HG03575 (cell line): ENCODE measurements around the gene FAM13B.
"Not testable (repeated sequence)": the region's sequence is repeated elsewhere in the genome, so short reads cannot be mapped to it uniquely, and the experiment has no call there.

Source experiments
- ATAC-seq: cut with Tn5 transposase; IDR thresholded peaks from one replicate; pipeline ENCODE4 v1.9.1; 2021; ENCODE audit not compliant: unreplicated experiment, insufficient number of reproducible peaks, low FRiP score; ENCODE audit errors: extremely low read depth

FAM13B gene

GRCh38 chr5:137995077-137995748, 37.7 kb downstream of the FAM13B start:
- ATAC-seq: no peak

- no peak for ATAC-seq
These were observed 38.3 kb downstream of the FAM13B start for GRCh38 chr5:137994556-137994955.

GRCh38 chr5:137989419-137989818, 43.5 kb downstream of the FAM13B start:
- no peak for ATAC-seq

GRCh38 chr5:137975208-137975607, 57.7 kb downstream of the FAM13B start:
- ATAC-seq: no peak

- ATAC-seq: not testable (repeated sequence)
These were observed 62.5 kb downstream of the FAM13B start for GRCh38 chr5:137970384-137970783.

- no peak for ATAC-seq
These were observed 72.1 kb downstream of the FAM13B start for GRCh38 chr5:137960819-137961218.

- no peak for ATAC-seq
These were observed 72.7 kb downstream of the FAM13B start for GRCh38 chr5:137960141-137960540.

GRCh38 chr5:137959488-137959887, 73.4 kb downstream of the FAM13B start:
- no peak for ATAC-seq

GRCh38 chr5:137957948-137958347, 74.9 kb downstream of the FAM13B start:
- ATAC-seq: no peak

- ATAC-seq: no peak
These were observed 78.6 kb downstream of the FAM13B start for GRCh38 chr5:137954131-137954879.

GRCh38 chr5:137945825-137946224, 87.1 kb downstream of the FAM13B start:
- ATAC-seq: no peak

- not testable (repeated sequence) for ATAC-seq
These were observed 88.6 kb downstream of the FAM13B start for GRCh38 chr5:137944280-137944679.

GRCh38 chr5:137939331-137939730, 93.5 kb downstream of the FAM13B start:
- ATAC-seq: no peak

GRCh38 chr5:137938751-137939143, 94.1 kb downstream of the FAM13B start:
- ATAC-seq: no peak

- no peak for ATAC-seq
These were observed 94.7 kb downstream of the FAM13B start for GRCh38 chr5:137937994-137938750.

GRCh38 chr5:137935694-137936093, 97.2 kb downstream of the FAM13B start:
- ATAC-seq: no peak

GRCh38 chr5:137935190-137935589, 97.7 kb downstream of the FAM13B start:
- no peak for ATAC-seq

GRCh38 chr5:137933491-137933911, 99.4 kb downstream of the FAM13B start:
- ATAC-seq: no peak

GRCh38 chr5:137932800-137933199, 100.1 kb downstream of the FAM13B start:
- ATAC-seq: no peak

GRCh38 chr5:137923856-137924255, 109.0 kb downstream of the FAM13B start:
- no peak for ATAC-seq
